GM21529 (cell line): ENCODE measurements around the gene CCDC183.
"Not testable (repeated sequence)": the region's sequence is repeated elsewhere in the genome, so short reads cannot be mapped to it uniquely, and the experiment has no call there.

Experiments
- ATAC-seq: cut with Tn5 transposase; IDR thresholded peaks from one replicate; pipeline ENCODE4 v1.9.1; 2021; ENCODE audit not compliant: unreplicated experiment

CCDC183 gene

GRCh38 chr9:136823136-136824046 lies 27.3 kb downstream of the CCDC183 start:
- no peak for ATAC-seq

- no peak for ATAC-seq
These were observed 28.5 kb downstream of the CCDC183 start for GRCh38 chr9:136824496-136825225.

GRCh38 chr9:136825295-136826187 lies 29.4 kb downstream of the CCDC183 start:
- ATAC-seq: no peak

GRCh38 chr9:136826188-136826541 lies 30.0 kb downstream of the CCDC183 start:
- ATAC-seq: no peak

GRCh38 chr9:136826703-136827582 lies 30.8 kb downstream of the CCDC183 start:
- no peak for ATAC-seq

GRCh38 chr9:136827794-136828473 lies 31.8 kb downstream of the CCDC183 start:
- ATAC-seq: no peak

- no peak for ATAC-seq
These were observed 32.5 kb downstream of the CCDC183 start for GRCh38 chr9:136828474-136829140.

GRCh38 chr9:136829412-136829811 lies 33.3 kb downstream of the CCDC183 start:
- ATAC-seq: no peak

GRCh38 chr9:136829981-136830885 lies 34.1 kb downstream of the CCDC183 start:
- ATAC-seq: no peak

GRCh38 chr9:136831002-136831719 lies 35.0 kb downstream of the CCDC183 start:
- ATAC-seq: no peak

GRCh38 chr9:136831720-136832104 lies 35.6 kb downstream of the CCDC183 start:
- no peak for ATAC-seq

- ATAC-seq: no peak
These were observed 36.4 kb downstream of the CCDC183 start for GRCh38 chr9:136832581-136832980.

- ATAC-seq: not testable (repeated sequence)
These were observed 37.4 kb downstream of the CCDC183 start for GRCh38 chr9:136833381-136834048.

- no peak for ATAC-seq
These were observed 39.2 kb downstream of the CCDC183 start for GRCh38 chr9:136835162-136835931.

GRCh38 chr9:136835932-136836904 lies 40.1 kb downstream of the CCDC183 start:
- ATAC-seq: no peak
